NT2/D1 (cell line): ENCODE data around the gene RIC3.

Source experiments
- DNase-seq: peaks from one replicate; pipeline ENCODE4 v3.0.0-alpha.2; 2011; ENCODE audit warnings: low read depth, low spot score
- H3K27me3 ChIP-seq: 2 replicates; pipeline ENCODE4 v1.6.0; 2011; ENCODE audit warnings: mild to moderate bottlenecking; ENCODE audit not compliant: insufficient read length, insufficient read depth
- H3K36me3 ChIP-seq: 2 replicates; pipeline ENCODE4 v1.6.1; 2011; ENCODE audit warnings: mild to moderate bottlenecking, low read length, mixed read lengths; ENCODE audit not compliant: insufficient read depth, insufficient read length
- H3K4me1 ChIP-seq: 2 replicates; pipeline ENCODE4 v1.5.1; 2011; ENCODE audit not compliant: insufficient read depth, insufficient read length
- H3K4me3 ChIP-seq: 2 replicates; pipeline ENCODE4 v1.5.1; 2011; ENCODE audit warnings: low read depth; ENCODE audit not compliant: insufficient read length
- H3K9ac ChIP-seq: 2 replicates; pipeline ENCODE4 v1.6.0; 2011; ENCODE audit warnings: low read depth; ENCODE audit not compliant: insufficient read length
- H3K9me3 ChIP-seq: 2 replicates; pipeline ENCODE4 v1.5.1; 2011; ENCODE audit warnings: mild to moderate bottlenecking, low read length; ENCODE audit not compliant: insufficient read depth
- SUZ12 ChIP-seq: IDR thresholded peaks from 2 replicates; pipeline ENCODE4 v1.6.1; 2011; ENCODE audit not compliant: insufficient read length, insufficient read depth; ENCODE audit errors: extremely low read depth
- YY1 ChIP-seq: IDR thresholded peaks from 2 replicates; pipeline ENCODE4 v1.6.1; 2011; ENCODE audit not compliant: insufficient read length, insufficient read depth
- ZNF274 ChIP-seq: IDR thresholded peaks from 2 replicates; pipeline ENCODE4 v1.6.1; 2011; ENCODE audit warnings: mild to moderate bottlenecking, low read depth, low read length

Gene RIC3

GRCh38 chr11:8207080-8208000, 38.5 kb upstream of the RIC3 start:
- Histone ChIP-seq H3K27me3 (no peaks in the 10 kb centered on the region), H3K9me3 (no peaks in the 10 kb centered on the region), H3K36me3 (no peaks in the 10 kb centered on the region), H3K4me3 (no peak overlapping the region), H3K9ac (no peak overlapping the region), H3K4me1 (no peaks in the 10 kb centered on the region)
- DNase-seq, result no peak
- TF ChIP-seq ZNF274 (no peak), YY1 (no peak), SUZ12 (no peak)

GRCh38 chr11:8206251-8207079, 37.6 kb upstream of the RIC3 start:
- DNase-seq, result no peak
- no peaks in the 10 kb centered on the region for H3K9me3 ChIP-seq
- no peak overlapping the region for H3K9ac ChIP-seq
- no peak overlapping the region for H3K4me3 ChIP-seq
- TF ChIP-seq YY1 (no peak), ZNF274 (no peak), SUZ12 (no peak)
- H3K4me1 ChIP-seq, result no peaks in the 10 kb centered on the region
- no peaks in the 10 kb centered on the region for H3K27me3 ChIP-seq
- no peaks in the 10 kb centered on the region for H3K36me3 ChIP-seq

- Histone ChIP-seq H3K4me1 (no peaks in the 10 kb centered on the region), H3K27me3 (no peaks in the 10 kb centered on the region), H3K9me3 (no peaks in the 10 kb centered on the region), H3K4me3 (no peak overlapping the region), H3K36me3 (no peaks in the 10 kb centered on the region), H3K9ac (no peak overlapping the region)
- no peak for DNase-seq
- no peak for TF ChIP-seq ZNF274
- no peak for TF ChIP-seq YY1
- TF ChIP-seq SUZ12, result no peak
Observed at GRCh38 chr11:8205566-8205965, 36.7 kb upstream of the RIC3 start.

GRCh38 chr11:8204596-8204995, 35.8 kb upstream of the RIC3 start:
- Histone ChIP-seq H3K36me3 (no peaks in the 10 kb centered on the region), H3K4me1 (no peaks in the 10 kb centered on the region), H3K9ac (no peak overlapping the region), H3K4me3 (no peak overlapping the region), H3K27me3 (no peaks in the 10 kb centered on the region), H3K9me3 (no peaks in the 10 kb centered on the region)
- TF ChIP-seq YY1, result no peak
- no peak for TF ChIP-seq ZNF274
- no peak for TF ChIP-seq SUZ12
- DNase-seq, result no peak

GRCh38 chr11:8204025-8204424, 35.2 kb upstream of the RIC3 start:
- DNase-seq, result no peak
- Histone ChIP-seq H3K9me3 (no peaks in the 10 kb centered on the region), H3K36me3 (no peaks in the 10 kb centered on the region), H3K4me3 (no peak overlapping the region), H3K9ac (no peak overlapping the region), H3K4me1 (no peaks in the 10 kb centered on the region), H3K27me3 (no peaks in the 10 kb centered on the region)
- TF ChIP-seq ZNF274 (no peak), SUZ12 (no peak), YY1 (no peak)

- Histone ChIP-seq H3K4me3 (no peak overlapping the region), H3K9ac (no peak overlapping the region), H3K27me3 (no peaks in the 10 kb centered on the region), H3K36me3 (no peaks in the 10 kb centered on the region), H3K9me3 (no peaks in the 10 kb centered on the region), H3K4me1 (no peaks in the 10 kb centered on the region)
- TF ChIP-seq SUZ12 (no peak), YY1 (no peak), ZNF274 (no peak)
- DNase-seq, result no peak
Observed at GRCh38 chr11:8203414-8203715, 34.5 kb upstream of the RIC3 start.
